HL-60/S4 (cell line): ENCODE results near the gene CD177.
"Not testable (repeated sequence)": the region's sequence is repeated elsewhere in the genome, so short reads cannot be mapped to it uniquely, and the experiment has no call there.

Experiments used
- in situ Hi-C: fragments of 300-500 bp; cut with MboI; formaldehyde crosslinking; loops from 2 replicates; pipeline ENCODE4 v1.14.3; 2022; ENCODE audit warnings: low sequenced_read_pairs

Gene CD177

DNA sequence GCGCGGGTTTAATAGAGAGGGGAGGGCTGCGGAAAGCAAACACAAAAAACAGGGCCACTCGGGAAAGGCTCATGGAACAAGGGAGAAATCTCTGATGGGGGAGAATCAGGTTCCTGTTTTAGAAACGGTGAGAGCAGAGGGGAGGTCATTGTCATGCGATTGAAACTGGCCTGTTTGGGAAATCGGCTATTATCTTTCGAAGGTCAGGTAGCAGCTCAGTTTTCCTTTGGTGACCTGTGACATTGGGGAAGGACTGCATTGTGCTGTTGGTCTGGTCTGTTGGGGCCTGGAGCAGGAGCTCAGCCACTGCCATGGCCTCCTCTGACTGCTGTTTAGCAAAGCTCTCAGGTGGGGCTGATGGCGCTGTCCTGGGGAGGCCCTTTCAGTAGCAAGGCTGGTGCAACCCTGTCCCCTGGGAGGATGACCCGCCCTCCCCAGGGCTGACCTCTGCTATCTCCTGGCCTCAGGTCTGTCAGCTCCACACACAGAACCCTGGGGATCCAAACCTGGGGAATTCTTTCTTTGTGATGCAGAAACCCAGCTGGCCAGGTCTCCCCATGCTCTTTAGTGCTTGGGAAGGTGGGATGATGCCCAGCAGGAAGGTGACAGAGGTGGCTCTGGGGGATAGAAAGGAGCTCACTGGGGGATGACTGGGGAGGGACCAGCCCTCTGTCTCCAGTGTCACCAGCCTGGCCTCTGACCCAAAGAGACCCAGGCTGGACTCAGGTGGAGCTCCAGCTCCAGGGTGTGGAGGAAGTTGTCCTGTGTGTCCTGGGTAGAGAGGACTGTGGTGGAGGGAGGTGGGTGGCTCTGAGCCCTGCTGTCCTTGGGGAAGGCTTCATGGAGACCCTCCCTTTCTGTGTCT lies 21.2 kb upstream of the CD177 start:
- in situ Hi-C loops, result no loop called here

DNA sequence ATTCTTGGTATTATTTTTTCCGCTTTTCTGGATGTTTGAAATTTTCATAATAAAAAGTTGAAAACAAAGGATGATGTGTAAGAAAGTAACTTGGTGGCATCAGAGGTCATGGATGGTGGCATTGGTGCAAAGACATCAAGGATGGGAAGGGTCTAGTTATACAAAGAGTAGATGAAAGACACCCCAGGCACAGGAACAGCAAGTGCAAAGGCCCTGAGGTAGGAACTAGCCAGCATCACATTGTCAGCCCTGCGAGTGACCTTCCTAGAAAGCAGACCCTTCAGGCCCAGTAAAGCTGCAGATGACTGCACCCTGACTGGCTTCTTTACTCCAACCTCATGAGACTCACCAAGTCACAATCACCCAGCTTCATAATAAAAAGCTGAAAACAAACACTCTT lies 17.0 kb upstream of the CD177 start:
- in situ Hi-C loops, result not testable (repeated sequence)

DNA sequence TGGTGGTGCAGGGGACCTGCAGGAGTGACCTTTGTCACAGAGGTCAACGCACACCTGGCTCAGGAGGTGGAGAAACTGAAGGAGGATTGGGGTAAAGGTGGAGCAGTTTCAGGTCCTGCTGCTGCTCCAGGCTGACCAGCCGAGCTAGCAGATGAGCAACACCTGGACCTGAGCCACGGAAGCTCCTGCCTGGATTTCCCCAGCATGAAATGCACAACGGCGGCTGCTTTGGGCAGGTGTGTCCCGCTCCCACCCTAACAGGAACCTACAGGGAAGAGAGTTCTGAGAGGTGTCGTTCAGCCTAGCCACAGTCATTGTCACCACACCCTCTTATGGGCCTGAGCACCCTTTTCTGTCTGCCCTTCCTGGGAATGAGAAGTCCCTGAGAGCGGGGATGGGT lies 15.7 kb upstream of the CD177 start:
- in situ Hi-C loops, result no loop called here

GRCh38 chr19:43338530-43338929 lies 15.0 kb upstream of the CD177 start:
- in situ Hi-C loops, result no loop called here

- in situ Hi-C loops, result not testable (repeated sequence)
Measured at GRCh38 chr19:43339243-43339930, 14.1 kb upstream of the CD177 start.

GRCh38 chr19:43340101-43340500 lies 13.4 kb upstream of the CD177 start:
- in situ Hi-C loops, result not testable (repeated sequence)

GRCh38 chr19:43341098-43341497 lies 12.4 kb upstream of the CD177 start:
- in situ Hi-C loops, result not testable (repeated sequence)

DNA sequence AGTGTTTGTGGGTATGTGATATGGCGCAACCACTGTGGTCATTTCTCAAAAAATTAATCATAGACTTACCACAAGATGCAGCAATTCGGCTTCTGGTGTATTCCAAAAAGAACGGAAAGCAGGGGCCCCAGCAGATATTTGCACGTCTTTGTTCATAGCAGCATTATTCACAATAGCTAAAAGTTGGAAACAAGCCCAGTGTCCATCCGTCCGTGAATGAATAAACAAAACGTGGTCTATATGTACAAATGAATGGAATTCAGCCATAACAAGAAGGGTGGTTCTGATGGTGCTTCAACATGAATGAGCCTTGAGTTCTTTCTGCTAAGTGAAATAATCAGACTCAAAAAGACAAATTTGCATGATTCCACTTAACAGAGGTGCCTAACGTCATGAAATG lies 11.4 kb upstream of the CD177 start:
- in situ Hi-C loops, result not testable (repeated sequence)

DNA sequence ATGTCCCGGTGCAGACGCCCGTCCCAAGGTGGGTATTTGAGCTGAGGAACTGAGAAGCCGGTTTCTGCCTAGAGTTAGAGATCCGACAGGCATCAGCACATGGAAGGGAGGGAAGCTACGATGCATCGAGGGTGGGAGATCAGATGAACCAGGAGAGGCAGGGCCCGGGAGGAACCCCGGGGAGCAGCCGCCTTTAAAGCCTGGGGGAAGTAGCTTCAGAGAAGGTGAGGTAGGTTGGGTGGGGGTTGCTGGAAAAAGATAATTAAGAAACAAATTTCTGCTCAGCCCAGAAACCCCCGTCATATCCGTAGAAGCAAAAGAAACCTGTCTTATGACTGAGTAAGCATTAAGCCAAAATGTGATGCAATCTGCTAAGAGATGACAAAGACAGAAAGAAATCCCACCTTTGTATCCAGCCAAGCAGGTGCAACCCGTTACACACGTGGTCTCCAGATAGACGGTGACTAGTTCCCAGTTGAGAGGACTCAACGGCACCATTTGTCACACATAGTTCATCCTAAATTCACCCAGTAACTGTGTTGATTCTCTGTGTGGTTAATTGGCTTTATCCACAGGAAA lies 9.1 kb upstream of the CD177 start:
- in situ Hi-C loops, result not testable (repeated sequence)

DNA sequence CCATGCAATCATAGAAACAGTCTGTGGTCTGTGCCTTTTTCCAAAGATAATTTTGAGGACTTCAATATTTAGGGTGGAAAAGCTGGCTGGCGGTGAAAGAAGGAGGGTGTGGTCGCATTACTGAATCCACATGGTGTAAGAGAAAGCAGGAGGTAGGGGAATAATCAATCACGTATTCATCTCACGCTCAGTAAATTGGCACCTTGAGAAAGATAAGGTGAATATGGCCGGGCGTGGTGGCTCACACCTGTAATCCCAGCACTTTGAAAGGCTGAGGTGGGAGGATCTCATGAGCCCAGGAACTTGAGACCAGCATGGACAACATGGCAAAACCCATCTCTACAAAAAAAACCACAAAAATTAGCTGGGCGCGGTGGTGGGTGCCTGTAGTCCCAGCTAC lies 3.7 kb upstream of the CD177 start:
- in situ Hi-C loops, result not testable (repeated sequence)

DNA sequence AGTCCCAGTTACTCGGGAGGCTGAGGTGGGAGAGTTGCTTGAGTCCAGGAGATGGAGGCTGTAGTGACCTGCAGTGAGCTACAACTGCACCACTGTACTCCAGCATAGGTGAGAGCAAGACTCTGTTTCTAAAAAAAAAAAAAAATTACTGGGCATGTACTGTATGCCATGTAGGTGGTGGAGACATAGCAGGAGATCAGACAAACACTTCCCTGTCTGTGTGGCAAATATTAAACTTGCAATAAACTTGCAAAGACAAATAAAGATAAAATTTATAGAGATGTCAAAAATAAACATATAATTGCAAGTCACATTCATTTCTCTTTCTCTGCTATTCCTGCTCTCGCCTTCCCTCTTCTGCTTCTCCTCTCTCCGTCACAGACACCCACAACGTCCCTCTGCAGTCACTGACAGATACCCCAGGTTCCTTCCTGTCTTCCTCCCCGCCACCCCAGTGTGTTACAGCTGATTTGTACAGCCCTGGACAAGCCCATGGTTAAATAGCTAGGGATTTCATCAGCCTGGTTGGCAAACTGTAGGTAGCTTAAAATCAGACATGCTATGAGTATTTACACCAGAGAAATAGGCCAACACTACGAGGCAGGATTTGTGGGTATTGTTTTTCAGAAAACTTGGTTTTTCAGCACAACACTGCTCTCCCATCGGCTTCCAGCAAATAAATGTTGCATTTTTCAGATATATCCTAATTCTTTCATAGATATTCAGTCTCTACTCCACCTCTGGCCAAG lies 1.3 kb upstream of the CD177 start:
- in situ Hi-C loops, result no loop called here

DNA sequence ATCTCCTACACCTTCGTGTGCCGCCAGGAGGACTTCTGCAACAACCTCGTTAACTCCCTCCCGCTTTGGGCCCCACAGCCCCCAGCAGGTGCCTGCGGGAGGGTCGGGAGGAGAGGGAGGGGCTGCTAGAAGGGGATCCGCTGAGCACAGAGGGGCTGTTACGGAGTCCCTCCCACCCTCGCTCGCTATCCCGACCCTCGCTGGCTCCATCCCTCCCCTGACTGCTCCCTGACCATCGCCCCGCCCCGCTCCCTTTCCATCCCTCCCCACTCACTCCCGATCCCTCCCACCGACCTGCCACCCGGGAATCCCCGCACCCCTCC lies 780 bp downstream of the CD177 start:
- in situ Hi-C loops, result no loop called here

DNA sequence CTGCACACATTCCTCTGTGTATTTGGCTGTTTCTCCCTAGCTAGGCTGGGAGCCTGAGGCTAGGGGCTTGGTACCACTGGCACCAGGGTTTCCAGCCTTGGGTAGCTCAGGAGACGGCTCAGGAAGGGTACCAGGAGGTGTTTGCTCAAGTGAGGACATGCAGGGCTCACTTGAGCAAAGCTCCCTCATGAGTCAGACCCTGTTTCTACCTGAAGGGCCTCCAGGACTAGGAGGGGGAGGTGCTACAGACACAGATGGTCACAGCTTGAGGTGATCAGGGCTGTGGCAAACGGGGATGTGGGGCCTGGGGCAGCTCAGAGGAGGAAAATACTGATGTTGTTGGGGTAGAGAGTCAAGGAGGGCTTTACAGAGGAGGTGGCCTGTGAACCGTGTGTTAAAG lies 3.3 kb downstream of the CD177 start:
- in situ Hi-C loops, result not testable (repeated sequence)

DNA sequence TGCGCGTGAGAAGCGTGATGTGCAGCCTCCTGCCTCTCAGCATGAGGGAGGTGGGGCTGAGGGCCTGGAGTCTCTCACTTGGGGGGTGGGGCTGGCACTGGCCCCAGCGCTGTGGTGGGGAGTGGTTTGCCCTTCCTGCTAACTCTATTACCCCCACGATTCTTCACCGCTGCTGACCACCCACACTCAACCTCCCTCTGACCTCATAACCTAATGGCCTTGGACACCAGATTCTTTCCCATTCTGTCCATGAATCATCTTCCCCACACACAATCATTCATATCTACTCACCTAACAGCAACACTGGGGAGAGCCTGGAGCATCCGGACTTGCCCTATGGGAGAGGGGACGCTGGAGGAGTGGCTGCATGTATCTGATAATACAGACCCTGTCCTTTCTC lies 8.7 kb downstream of the CD177 start:
- in situ Hi-C loops, result no loop called here

- in situ Hi-C loops, result no loop called here
Measured at GRCh38 chr19:43362745-43363144, 9.3 kb downstream of the CD177 start.

DNA sequence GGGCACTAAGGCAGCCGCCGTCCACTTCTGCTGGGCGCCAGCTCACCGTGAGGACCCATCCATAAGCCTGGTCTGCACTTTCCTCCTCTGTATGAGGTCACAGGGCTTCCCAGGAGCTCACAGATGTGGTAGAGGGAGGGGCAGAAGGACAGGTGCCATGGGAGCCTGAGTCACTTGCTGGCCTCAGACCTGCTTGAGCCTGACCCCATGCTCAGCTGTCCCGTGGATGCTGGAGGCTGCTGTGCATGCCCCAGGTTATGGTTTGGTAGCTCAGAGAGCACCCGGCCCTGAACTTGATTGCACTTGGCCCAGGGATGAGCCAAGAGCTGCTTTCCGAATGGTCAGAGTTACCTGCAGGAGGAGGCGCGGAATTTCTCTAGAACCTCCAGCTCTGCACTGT lies 12.2 kb downstream of the CD177 start:
- in situ Hi-C loops, result not testable (repeated sequence)

GRCh38 chr19:43367822-43368221 lies 14.3 kb downstream of the CD177 start:
- in situ Hi-C loops, result no loop called here

GRCh38 chr19:43368897-43369296 lies 15.4 kb downstream of the CD177 start:
- in situ Hi-C loops, result not testable (repeated sequence)

GRCh38 chr19:43371909-43372308 lies 18.4 kb downstream of the CD177 start:
- in situ Hi-C loops, result no loop called here

DNA sequence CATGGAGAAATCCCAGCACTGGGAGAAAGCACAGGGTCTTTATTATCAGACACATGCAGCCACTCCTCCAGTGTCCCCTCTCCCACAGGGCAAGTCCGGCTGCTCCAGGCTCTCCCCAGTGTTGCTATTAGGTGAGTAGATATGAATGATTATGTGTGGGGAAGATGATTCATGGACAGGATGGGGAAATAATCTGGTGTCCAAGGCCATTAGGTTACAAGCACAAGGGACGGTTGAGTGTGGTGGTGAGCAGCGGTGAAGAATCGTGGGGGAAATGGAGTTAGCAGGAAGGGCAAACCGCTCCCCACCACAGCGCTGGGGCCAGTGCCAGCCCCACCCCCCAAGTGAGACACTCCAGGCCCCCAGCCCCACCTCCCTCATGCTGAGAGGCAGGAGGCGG lies 19.0 kb downstream of the CD177 start:
- in situ Hi-C loops, result no loop called here

DNA sequence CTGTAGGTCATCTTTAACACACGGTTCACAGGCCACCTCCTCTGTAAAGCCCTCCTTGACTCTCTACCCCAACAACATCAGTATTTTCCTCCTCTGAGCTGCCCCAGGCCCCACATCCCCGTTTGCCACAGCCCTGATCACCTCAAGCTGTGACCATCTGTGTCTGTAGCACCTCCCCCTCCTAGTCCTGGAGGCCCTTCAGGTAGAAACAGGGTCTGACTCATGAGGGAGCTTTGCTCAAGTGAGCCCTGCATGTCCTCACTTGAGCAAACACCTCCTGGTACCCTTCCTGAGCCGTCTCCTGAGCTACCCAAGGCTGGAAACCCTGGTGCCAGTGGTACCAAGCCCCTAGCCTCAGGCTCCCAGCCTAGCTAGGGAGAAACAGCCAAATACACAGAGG lies 24.1 kb downstream of the CD177 start:
- in situ Hi-C loops, result not testable (repeated sequence)
